PFSK-1 (cell line): Measurements from ENCODE around the gene AKAP9.

Experiments
- FOXP2 ChIP-seq: optimal IDR thresholded peaks from 2 replicates; pipeline ENCODE3; 2011; ENCODE audit warnings: borderline replicate concordance, control low read depth, inconsistent platforms; ENCODE audit not compliant: insufficient read depth; ENCODE audit errors: extremely low read length, extremely low read depth
- POLR2AphosphoS5 ChIP-seq: IDR thresholded peaks from 2 replicates; pipeline ENCODE4 v1.6.1; 2012; ENCODE audit warnings: low read depth, mild to moderate bottlenecking, control low read depth, low read length, moderate library complexity
- SIN3A ChIP-seq: IDR thresholded peaks from 2 replicates; pipeline ENCODE4 v1.6.1; 2012; ENCODE audit warnings: mild to moderate bottlenecking, low read length, moderate library complexity, borderline replicate concordance; ENCODE audit not compliant: insufficient read depth
- TAF1 ChIP-seq: IDR thresholded peaks from 2 replicates; pipeline ENCODE4 v1.6.1; 2012; ENCODE audit warnings: low read length, control low read depth, borderline replicate concordance; ENCODE audit not compliant: insufficient read depth
- TF ChIP-seq, protein P1 (sequence below), 2 experiments: IDR thresholded peaks; 2 replicates each; pipeline versions ENCODE4 v1.6.1 to v1.8.0; 2011 to 2012; ENCODE audit warnings: low read depth in 2 of 2, low read length in 2 of 2, control low read depth in 1 of 2, inconsistent platforms in 1 of 2, mild to moderate bottlenecking in 1 of 2, moderate library complexity in 1 of 2; ENCODE audit not compliant: insufficient read depth in 1 of 2

DNA sequence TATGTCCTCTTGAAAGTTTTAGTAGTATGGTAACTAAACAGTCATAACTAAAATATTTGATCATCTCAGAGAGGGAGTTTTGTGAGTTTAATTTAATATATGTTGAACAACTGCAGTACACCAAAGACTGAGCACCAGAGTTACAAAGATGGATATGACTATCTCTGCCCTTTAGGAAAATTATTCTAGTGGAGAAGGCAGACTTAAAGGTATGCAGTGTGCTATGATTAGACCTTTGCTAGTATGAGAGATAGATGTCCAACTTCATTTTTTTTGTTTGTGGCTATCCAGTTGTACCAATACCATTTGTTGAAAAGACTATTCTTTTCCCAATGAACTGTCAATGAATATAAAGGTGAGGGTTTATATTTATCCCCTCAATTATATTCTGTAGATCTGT, 33.4 kb downstream of the AKAP9 start:
- TF ChIP-seq POLR2AphosphoS5: no peak
- TF ChIP-seq TAF1: no peak
- TF ChIP-seq SIN3A: no peak
- TF ChIP-seq, protein P1, sequence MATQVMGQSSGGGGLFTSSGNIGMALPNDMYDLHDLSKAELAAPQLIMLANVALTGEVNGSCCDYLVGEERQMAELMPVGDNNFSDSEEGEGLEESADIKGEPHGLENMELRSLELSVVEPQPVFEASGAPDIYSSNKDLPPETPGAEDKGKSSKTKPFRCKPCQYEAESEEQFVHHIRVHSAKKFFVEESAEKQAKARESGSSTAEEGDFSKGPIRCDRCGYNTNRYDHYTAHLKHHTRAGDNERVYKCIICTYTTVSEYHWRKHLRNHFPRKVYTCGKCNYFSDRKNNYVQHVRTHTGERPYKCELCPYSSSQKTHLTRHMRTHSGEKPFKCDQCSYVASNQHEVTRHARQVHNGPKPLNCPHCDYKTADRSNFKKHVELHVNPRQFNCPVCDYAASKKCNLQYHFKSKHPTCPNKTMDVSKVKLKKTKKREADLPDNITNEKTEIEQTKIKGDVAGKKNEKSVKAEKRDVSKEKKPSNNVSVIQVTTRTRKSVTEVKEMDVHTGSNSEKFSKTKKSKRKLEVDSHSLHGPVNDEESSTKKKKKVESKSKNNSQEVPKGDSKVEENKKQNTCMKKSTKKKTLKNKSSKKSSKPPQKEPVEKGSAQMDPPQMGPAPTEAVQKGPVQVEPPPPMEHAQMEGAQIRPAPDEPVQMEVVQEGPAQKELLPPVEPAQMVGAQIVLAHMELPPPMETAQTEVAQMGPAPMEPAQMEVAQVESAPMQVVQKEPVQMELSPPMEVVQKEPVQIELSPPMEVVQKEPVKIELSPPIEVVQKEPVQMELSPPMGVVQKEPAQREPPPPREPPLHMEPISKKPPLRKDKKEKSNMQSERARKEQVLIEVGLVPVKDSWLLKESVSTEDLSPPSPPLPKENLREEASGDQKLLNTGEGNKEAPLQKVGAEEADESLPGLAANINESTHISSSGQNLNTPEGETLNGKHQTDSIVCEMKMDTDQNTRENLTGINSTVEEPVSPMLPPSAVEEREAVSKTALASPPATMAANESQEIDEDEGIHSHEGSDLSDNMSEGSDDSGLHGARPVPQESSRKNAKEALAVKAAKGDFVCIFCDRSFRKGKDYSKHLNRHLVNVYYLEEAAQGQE (IDR thresholded peaks at IDR 0.05; ENCODE audit: insufficient read depth in 1 of 2, low read depth in 2 of 2, low read length in 2 of 2): no peak
- TF ChIP-seq FOXP2: no peak
